ENCODE data around the gene IL17A.
A peak's percentile ranks its signal among the peaks of the same experiment; 100 is the strongest.

IL17A gene

DNA sequence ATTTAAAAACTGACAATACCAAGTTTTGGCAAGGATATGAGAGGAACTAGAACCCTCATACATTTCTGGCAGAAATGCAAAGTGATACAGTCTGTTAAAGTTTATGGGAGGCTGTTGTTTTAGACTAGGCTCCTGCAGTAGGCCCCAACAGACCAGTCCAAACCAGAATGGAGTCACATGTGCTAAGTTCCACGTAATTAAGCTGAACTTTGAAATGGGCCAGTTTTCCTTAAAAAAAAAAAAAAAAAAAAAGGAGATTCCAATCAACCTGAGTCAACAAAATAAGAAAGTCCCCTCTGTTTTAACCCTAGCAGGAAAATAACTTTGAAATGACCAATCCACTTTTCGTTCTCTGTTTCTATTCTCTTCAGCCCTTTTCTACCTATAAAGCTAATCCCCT is 31.6 kb downstream of the IL17A start:
- no peak for DNase-seq

DNA sequence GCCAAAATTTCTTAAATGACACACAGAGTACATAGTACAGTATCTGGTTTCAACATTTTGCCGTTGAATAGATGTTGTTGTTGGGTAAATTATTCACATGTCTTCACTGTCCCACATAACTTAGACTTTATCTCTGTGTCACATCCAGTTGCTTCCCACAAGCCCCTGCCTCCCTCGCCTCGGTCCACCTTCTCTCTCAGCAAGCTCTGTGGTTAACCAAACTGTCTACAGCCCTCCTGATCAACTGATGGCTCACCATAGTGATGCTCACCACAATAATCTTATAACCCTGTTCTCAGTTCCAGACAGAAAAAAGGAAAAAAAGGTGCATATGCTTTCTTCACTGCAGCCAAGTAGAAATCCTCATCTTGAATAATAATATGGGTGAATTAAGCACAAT is 35.1 kb downstream of the IL17A start:
- no peak for DNase-seq

DNA sequence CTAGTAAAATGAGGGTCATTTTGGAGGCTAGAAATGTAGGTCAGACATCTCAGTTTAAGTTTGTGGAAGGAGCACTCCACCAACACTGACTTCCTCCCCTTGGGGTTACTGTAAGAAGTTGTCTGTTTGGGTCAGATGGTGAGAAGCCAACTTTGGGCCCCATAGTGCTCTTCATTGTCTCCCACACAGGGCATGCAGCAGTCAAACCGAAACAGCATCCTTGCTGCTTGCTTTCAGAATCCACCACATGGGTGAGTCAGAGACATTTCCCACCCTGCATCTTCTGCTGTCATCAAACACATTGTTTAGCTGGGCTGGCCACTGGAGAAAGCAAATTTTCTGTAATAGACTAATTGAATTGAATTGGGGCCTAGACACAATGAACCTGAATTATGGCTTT is 41.3 kb downstream of the IL17A start:
- no peak for DNase-seq

DNA sequence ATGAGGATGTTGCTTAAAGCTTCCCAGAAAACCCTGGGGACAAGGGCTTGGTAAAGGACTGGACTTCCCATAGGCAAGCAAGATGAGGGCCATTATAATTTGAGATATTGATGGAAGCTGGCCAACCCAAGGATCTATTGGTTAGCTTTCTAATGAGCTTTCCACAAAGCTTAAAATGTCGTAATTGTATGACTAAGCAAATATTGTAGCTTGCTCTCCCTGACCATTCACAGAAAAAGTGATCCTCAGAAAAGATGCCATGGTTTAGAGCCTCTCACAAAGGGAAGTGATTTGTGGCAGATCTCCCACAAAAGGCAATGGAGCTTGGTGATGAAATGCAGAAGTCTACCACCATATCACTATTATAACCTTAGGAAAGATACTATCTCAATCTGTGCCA is 44.5 kb downstream of the IL17A start:
- no peak for DNase-seq

DNA sequence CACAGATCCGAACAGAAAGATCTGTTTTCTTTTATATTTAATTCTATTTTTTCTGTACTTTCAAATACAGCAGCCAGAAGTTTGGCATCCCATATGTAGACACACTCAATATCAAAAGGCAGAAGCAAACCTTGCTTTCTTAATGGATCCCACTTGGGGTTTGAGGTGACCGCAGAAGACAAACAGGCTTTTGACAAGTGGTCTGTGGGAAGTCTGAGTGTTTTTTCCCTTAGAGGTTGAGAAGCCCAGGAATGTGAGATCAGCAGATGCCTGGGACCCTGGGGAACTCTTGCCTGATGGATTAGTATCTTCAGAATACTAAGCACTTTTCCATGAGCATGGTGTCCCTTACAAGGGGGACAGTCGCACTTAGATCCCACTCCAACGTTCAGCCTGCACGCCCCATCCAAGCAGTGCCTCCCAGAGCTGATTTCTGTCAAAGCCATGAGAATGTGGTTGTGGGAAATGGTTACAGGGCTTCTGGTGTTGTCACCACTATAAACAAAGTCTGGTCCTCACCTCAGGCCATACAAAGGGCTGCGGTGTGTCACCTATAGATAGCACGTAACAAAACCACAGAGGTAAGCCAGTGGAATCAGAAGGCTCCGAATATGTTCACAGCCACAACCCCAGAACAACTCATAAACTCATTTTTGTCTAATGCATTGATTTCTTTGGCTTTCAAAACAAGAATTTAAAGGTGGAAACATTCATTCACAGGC is 45.4 kb downstream of the IL17A start:
- no peak for DNase-seq

DNA sequence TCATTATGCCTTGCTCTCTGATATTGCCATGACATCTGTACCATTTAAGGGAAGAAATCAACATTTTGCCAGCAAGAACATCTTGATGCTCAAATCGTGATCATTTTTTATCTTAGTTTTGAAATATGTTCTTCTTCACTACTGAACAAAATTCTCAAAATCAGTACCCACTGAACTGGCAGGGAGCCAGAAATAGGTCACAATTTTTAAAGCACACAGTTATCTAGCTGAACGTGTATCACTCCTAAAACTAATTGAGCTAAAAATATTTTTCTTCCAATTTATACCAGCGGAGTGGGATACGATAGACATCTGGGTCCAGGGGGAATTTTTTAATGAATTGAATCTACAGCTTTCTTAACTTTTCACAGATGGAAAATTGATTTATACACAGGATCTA is 46.8 kb downstream of the IL17A start:
- no peak for DNase-seq

DNA sequence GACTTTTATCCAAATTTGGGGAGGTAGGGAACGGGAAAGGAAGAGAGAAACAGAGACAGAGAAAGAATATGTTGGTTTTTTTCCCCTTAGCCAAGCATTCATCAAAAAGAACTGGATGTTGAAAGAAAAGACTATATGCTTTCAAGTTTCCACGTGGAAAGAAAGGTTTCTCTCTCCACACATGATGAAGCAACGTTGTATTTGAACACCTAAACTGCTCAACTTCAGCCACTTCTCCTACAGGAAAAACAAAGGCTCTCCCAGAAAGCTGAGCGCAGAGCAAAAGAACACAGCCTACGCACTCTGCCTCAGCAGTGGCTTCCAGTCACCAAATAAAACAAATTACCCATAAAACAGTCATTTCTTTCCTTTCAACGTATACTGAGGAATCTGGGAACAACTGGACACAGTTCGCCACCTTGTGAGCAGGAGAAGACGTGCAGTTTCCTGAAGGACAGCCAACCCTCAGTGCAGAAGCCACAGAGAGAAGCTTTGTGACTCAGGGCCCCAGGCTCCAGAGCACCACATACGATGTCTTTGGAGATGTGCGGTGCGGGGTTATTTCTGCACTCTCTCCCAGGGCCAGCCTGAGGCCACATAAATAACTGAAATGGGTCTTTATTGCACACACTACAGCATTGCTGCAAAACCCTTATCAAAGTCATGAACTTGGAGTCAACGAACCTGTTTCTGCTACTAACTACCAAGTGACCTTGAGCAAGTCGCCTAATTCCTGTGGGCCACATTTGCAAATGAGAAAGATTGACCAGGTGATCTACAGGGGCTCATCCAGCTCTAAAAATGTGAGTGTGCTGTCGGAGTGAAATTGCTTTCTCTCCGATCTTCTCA is 48.0 kb downstream of the IL17A start:
- DNase-seq: peak; percentile 89

Measured in DMS53 (cell line).